Lower leg skin (tissue), 4 donors: ENCODE results near the gene SHISA7. TPM values are rescaled to one million over a fixed set of nuclear protein-coding genes. Genes with fewer than 3 reads are reported as not detected.

Source experiments
- DNase-seq, 2 donors: peaks; one replicate each; pipeline ENCODE4 v3.0.0-alpha.2; 2019; ENCODE audit warnings: low spot score in 2 of 2
- H3K4me3 ChIP-seq: fragments of 200-600 bp; sonication (generic); 2 replicates; pipeline ENCODE4 v1.5.1; 2017; ENCODE audit warnings: mild to moderate bottlenecking, low read depth; ENCODE audit not compliant: poor library complexity, severe bottlenecking
- POLR2A ChIP-seq, 2 donors: fragments of 450-650 bp; IDR thresholded peaks; one replicate each; pipeline ENCODE4 v1.6.1; 2016 to 2017; ENCODE audit warnings: antibody characterized with exemption in 2 of 2, mild to moderate bottlenecking in 1 of 2, moderate library complexity in 1 of 2
- WGBS, 2 donors: methylation state at CpG; one replicate each; pipeline ENCODE4 v1.1.5; 2018; 5-methylcytosine and 5-hydroxymethylcytosine counted together
- intact Hi-C: fragments of 100-400 bp; cut with DNase I; formaldehyde crosslinking; loops from one replicate; pipeline ENCODE4 v1.15.0; 2023; ENCODE audit warnings: low total_unique reads
- total RNA-seq, 4 donors: library from RNA; depleted of rRNA; stranded (reverse); fragments of >200 nt; gene quantifications; one replicate each; pipeline ENCODE4 v1.1.0, GENCODE V29; 2016
- TF ChIP-seq, protein P1 (sequence below), 3 donors: fragments of 450-650 bp; IDR thresholded peaks; one replicate each; pipeline ENCODE4 v1.5.1; 2016; ENCODE audit warnings: antibody characterized with exemption in 3 of 3, mild to moderate bottlenecking in 3 of 3, moderate library complexity in 2 of 3

The SHISA7 gene
- total RNA-seq, 4 donors from 2014 or later = 0.10 TPM; not detected in 3

DNA sequence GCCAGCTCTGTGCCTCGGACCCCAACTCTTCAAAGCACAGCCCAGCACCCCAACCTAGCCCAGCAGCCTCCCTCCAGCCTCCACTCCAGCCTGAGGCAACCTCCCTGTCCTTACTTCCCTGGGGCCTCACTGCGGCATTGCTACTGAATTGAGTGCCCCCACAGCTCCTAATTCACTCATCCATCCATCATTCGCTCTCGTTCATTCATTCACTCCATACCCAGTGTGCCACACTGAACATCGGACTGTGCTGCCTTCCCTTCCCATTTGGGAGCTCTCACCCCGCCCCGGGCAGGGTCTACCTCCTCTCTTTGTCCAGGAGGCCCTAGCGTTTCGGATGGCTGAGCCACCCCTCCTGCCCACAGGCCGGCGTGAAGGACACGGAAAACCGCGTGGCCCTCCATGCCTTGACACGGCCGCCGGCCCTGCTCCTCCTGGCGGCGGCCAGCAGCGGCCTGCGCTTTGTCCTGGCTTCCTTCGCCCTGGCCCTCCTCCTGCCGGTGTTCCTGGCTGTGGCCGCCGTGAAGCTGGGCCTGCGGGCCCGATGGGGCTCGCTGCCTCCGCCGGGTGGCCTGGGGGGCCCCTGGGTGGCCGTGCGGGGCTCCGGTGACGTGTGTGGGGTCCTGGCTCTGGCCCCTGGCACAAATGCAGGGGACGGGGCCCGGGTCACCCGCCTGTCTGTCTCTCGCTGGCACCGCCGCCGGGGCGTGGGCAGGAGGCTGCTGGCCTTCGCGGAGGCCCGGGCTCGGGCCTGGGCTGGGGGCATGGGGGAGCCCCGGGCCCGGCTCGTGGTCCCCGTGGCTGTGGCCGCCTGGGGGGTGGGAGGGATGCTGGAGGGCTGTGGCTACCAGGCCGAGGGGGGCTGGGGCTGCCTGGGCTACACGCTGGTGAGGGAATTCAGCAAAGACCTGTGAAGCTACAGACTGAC is 43.2 kb upstream of the SHISA7 start:
- intact Hi-C loops = no loop called here
- DNase-seq = no peak
- no peak overlapping the region for H3K4me3 ChIP-seq
- TF ChIP-seq POLR2A (IDR thresholded peaks at IDR 0.05) = no peak
- TF ChIP-seq, protein P1, sequence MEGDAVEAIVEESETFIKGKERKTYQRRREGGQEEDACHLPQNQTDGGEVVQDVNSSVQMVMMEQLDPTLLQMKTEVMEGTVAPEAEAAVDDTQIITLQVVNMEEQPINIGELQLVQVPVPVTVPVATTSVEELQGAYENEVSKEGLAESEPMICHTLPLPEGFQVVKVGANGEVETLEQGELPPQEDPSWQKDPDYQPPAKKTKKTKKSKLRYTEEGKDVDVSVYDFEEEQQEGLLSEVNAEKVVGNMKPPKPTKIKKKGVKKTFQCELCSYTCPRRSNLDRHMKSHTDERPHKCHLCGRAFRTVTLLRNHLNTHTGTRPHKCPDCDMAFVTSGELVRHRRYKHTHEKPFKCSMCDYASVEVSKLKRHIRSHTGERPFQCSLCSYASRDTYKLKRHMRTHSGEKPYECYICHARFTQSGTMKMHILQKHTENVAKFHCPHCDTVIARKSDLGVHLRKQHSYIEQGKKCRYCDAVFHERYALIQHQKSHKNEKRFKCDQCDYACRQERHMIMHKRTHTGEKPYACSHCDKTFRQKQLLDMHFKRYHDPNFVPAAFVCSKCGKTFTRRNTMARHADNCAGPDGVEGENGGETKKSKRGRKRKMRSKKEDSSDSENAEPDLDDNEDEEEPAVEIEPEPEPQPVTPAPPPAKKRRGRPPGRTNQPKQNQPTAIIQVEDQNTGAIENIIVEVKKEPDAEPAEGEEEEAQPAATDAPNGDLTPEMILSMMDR (IDR thresholded peaks at IDR 0.05) = no peak
- 70 to 80% methylated on average over 22 to 48 of the region's 53 CpGs for WGBS, 2 donors

GRCh38 chr19:55485439-55486011 is 42.4 kb upstream of the SHISA7 start:
- DNase-seq = no peak
- WGBS, 2 donors = 22 to 23% methylated on average over 17 of the region's 18 CpGs
- TF ChIP-seq, protein P1 (IDR thresholded peaks at IDR 0.05) = no peak
- TF ChIP-seq POLR2A (IDR thresholded peaks at IDR 0.05) = no peak
- peak overlapping the region; percentile 10 for H3K4me3 ChIP-seq
- intact Hi-C loops = no loop called here

- peak within 1 kb of the TSS; percentile 10 for H3K4me3 ChIP-seq
- 2 to 4% methylated on average over 28 to 65 of the region's 78 CpGs for WGBS, 2 donors
- DNase-seq = no peak
- TF ChIP-seq POLR2A (IDR thresholded peaks at IDR 0.05) = no peak
- TF ChIP-seq, protein P1 (IDR thresholded peaks at IDR 0.05) = no peak
- intact Hi-C loops = no loop called here
Measured at GRCh38 chr19:55484593-55485438, 41.7 kb upstream of the SHISA7 start, which contains the start of gene NAT14. NAT14 (plus strand) TSS chr19:55485188; CDS start chr19:55485709, 521 bp downstream.

DNA sequence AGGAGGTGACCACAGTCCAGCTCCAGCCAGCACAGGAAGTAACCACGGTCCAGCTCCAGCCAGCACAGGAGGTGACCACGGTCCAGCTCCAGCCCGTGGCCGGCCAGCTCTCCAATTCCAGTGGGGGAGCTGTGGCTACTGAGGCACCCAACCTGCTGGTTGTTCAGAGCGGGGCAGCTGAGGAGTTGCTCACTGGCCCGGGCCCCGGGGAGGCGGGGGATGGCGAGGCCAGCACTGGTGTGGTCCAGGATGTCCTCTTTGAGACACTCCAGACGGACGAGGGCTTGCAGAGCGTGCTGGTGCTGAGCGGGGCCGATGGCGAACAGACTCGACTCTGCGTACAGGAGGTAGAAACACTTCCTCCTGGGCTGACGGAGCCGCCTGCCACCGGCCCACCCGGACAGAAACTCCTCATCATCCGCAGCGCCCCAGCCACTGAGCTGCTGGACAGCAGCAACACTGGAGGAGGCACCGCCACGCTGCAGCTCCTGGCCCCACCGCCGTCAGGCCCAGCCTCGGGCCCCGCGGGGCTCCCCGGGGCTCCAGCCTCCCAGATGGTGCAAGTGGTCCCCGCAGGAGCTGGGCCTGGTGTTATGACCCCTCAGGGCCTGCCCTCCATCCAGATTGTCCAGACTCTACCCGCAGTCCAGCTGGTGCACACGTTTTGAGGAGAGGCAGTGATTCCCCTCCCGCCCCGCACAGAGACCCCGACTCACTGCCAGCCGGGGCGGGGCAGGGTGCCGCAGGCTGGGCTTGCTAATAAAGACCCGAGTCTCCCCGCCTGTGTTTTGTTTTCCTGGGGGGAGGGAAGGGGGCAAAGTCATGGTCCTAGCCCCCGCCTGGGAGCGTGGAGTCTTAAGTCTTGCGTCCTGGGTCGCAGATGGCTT is 40.8 kb upstream of the SHISA7 start:
- 61 to 85% methylated on average over 13 to 37 of the region's 46 CpGs for WGBS, 2 donors
- TF ChIP-seq, protein P1 (IDR thresholded peaks at IDR 0.05) = no peak
- no peak for TF ChIP-seq POLR2A (IDR thresholded peaks at IDR 0.05)
- no peak for DNase-seq
- no peak overlapping the region for H3K4me3 ChIP-seq
- intact Hi-C loops = no loop called here
